Trophoblast cell (in vitro differentiated cells and primary cell): ENCODE measurements around the gene REXO1.

Experiments
- DNase-seq, 2 donors: peaks; one replicate each; pipeline ENCODE4 v3.0.0-alpha.2; 2016
- H2AFZ ChIP-seq: 2 replicates; pipeline ENCODE4 v1.6.1; 2013; ENCODE audit warnings: low read length, moderate library complexity, mild to moderate bottlenecking; ENCODE audit not compliant: insufficient read depth, poor library complexity
- H2AK5ac ChIP-seq: 2 replicates; pipeline ENCODE4 v1.6.1; 2013; ENCODE audit warnings: mild to moderate bottlenecking, low read length
- H2BK120ac ChIP-seq: 2 replicates; pipeline ENCODE4 v1.6.1; 2013; ENCODE audit warnings: low read length, mild to moderate bottlenecking, moderate library complexity; ENCODE audit not compliant: insufficient read depth, poor library complexity
- H2BK12ac ChIP-seq: 2 replicates; pipeline ENCODE4 v1.6.1; 2013; ENCODE audit warnings: mild to moderate bottlenecking, low read length, moderate library complexity
- H2BK5ac ChIP-seq: 2 replicates; pipeline ENCODE4 v1.6.1; 2013; ENCODE audit warnings: low read length, low read depth, moderate library complexity, mild to moderate bottlenecking; ENCODE audit not compliant: poor library complexity
- H3K14ac ChIP-seq: 2 replicates; pipeline ENCODE4 v1.6.1; 2013; ENCODE audit warnings: mild to moderate bottlenecking, low read length
- H3K18ac ChIP-seq: 2 replicates; pipeline ENCODE4 v1.6.1; 2013; ENCODE audit warnings: mild to moderate bottlenecking, low read length
- H3K23ac ChIP-seq: 2 replicates; pipeline ENCODE4 v1.6.1; 2013; ENCODE audit warnings: low read length
- H3K27ac ChIP-seq: 2 replicates; pipeline ENCODE4 v1.5.1; 2013; ENCODE audit warnings: low read depth, mild to moderate bottlenecking, inconsistent platforms, low read length, moderate library complexity
- H3K27me3 ChIP-seq: 2 replicates; pipeline ENCODE4 v1.6.1; 2013; ENCODE audit warnings: inconsistent platforms, mild to moderate bottlenecking, low read length, moderate library complexity; ENCODE audit not compliant: insufficient read depth
- H3K36me3 ChIP-seq, 2 experiments: 1 replicate in 1 of 2; 2 replicates in 1 of 2; pipeline ENCODE4 v1.6.1; 2013; ENCODE audit warnings: low read length in 2 of 2, mild to moderate bottlenecking in 2 of 2, moderate library complexity in 1 of 2; ENCODE audit not compliant: insufficient read depth in 2 of 2, control insufficient read depth in 1 of 2
- H3K4ac ChIP-seq: 2 replicates; pipeline ENCODE4 v1.6.1; 2013; ENCODE audit warnings: low read depth, mild to moderate bottlenecking, low read length, moderate library complexity
- H3K4me1 ChIP-seq, 2 experiments: 1 replicate in 1 of 2; 2 replicates in 1 of 2; pipeline ENCODE4 v1.6.1; 2013; ENCODE audit warnings: low read length in 2 of 2, mild to moderate bottlenecking in 2 of 2, moderate library complexity in 1 of 2; ENCODE audit not compliant: insufficient read depth in 2 of 2, control insufficient read depth in 1 of 2
- H3K4me2 ChIP-seq: 2 replicates; pipeline ENCODE4 v1.6.1; 2013; ENCODE audit warnings: inconsistent platforms, mild to moderate bottlenecking, low read length, moderate library complexity
- H3K4me3 ChIP-seq: 2 replicates; pipeline ENCODE4 v1.5.1; 2013; ENCODE audit warnings: mild to moderate bottlenecking, low read depth, low read length, inconsistent platforms
- H3K79me1 ChIP-seq: one replicate; pipeline ENCODE4 v1.6.1; 2013; ENCODE audit warnings: low read length
- H3K79me2 ChIP-seq: 2 replicates; pipeline ENCODE4 v1.6.1; 2013; ENCODE audit warnings: low read length, mild to moderate bottlenecking; ENCODE audit not compliant: control insufficient read depth, insufficient read depth, poor library complexity
- H3K9ac ChIP-seq: 2 replicates; pipeline ENCODE4 v1.6.1; 2013; ENCODE audit warnings: mild to moderate bottlenecking, low read length
- H3K9me3 ChIP-seq: 2 replicates; pipeline ENCODE4 v1.6.1; 2013; ENCODE audit warnings: low read depth, mild to moderate bottlenecking, control low read depth, inconsistent platforms, low read length; ENCODE audit not compliant: insufficient read depth
- H4K12ac ChIP-seq: 2 replicates; pipeline ENCODE4 v1.6.1; 2013; ENCODE audit warnings: low read depth, mild to moderate bottlenecking, low read length, moderate library complexity
- H4K8ac ChIP-seq: 2 replicates; pipeline ENCODE4 v1.6.1; 2013; ENCODE audit warnings: low read depth, mild to moderate bottlenecking, low read length, moderate library complexity
- H4K91ac ChIP-seq: one replicate; pipeline ENCODE4 v1.6.1; 2013; ENCODE audit warnings: low read depth, mild to moderate bottlenecking, low read length, moderate library complexity
- WGBS: extraction: QIAGEN DNeasy Blood & Tissue Kit; methylation state at CpG from one replicate; pipeline ENCODE4 v1.1.7; 2013; ENCODE audit warnings: missing lambda C conversion rate; ENCODE audit not compliant: insufficient read length, insufficient coverage; ENCODE audit errors: extremely low coverage; 5-methylcytosine and 5-hydroxymethylcytosine counted together

Gene REXO1

GRCh38 chr19:1765904-1766799, 82.1 kb downstream of the REXO1 start:
- Histone ChIP-seq H3K4me2 (no peak overlapping the region), H2BK120ac (no peak overlapping the region), H3K9me3 (peaks cover 19% of the 10 kb centered on the region), H4K8ac (no peak overlapping the region), H4K12ac (no peak overlapping the region), H2BK5ac (no peak overlapping the region), H3K4me3 (no peak overlapping the region), H3K4me1 (no peaks in the 10 kb centered on the region), H2AK5ac (no peak overlapping the region), H3K36me3 (no peaks in the 10 kb centered on the region), H3K23ac (no peak overlapping the region), H3K79me2 (no peaks in the 10 kb centered on the region), H3K9ac (no peak overlapping the region), H3K27me3 (peaks cover 71% of the 10 kb centered on the region), H3K4ac (no peak overlapping the region), H2BK12ac (no peak overlapping the region), H2AFZ (no peak overlapping the region), H3K79me1 (no peaks in the 10 kb centered on the region), H3K14ac (no peak overlapping the region), H4K91ac (no peak overlapping the region), H3K27ac (no peak overlapping the region), H3K18ac (no peak overlapping the region)
- WGBS: no CpG with 5 or more reads among the region's 38 CpGs
- no peak for DNase-seq
